Nephron (organoid): ENCODE data around the gene KRT32.

Experiments used
- H3K27ac Mint-ChIP-seq, 3 experiments: 2 replicates each; pipeline ENCODE4 v1.8.0; 2020; ENCODE audit warnings: mixed read lengths in 3 of 3, mild to moderate bottlenecking in 2 of 3, moderate library complexity in 1 of 3
- H3K27me3 Mint-ChIP-seq: 2 replicates; pipeline ENCODE4 v1.8.0; 2021; ENCODE audit warnings: low read depth, mild to moderate bottlenecking, moderate library complexity, mixed read lengths
- H3K36me3 Mint-ChIP-seq: 2 replicates; pipeline ENCODE4 v1.8.0; 2020; ENCODE audit warnings: low read depth, mixed read lengths
- H3K4me1 Mint-ChIP-seq: 2 replicates; pipeline ENCODE4 v1.8.0; 2020; ENCODE audit warnings: mixed read lengths
- H3K4me3 Mint-ChIP-seq, 3 experiments: 2 replicates each; pipeline ENCODE4 v1.8.0; 2020; ENCODE audit warnings: mild to moderate bottlenecking in 3 of 3, mixed read lengths in 3 of 3, moderate library complexity in 2 of 3
- H3K9me3 Mint-ChIP-seq: 2 replicates; pipeline ENCODE4 v1.8.0; 2020; ENCODE audit warnings: mixed read lengths
- TF ChIP-seq, protein P1 (sequence below), 3 experiments: fragments of 200-600 bp; sonication (generic); IDR thresholded peaks; one replicate each; pipeline ENCODE4 v1.5.0; 2021; ENCODE audit warnings: antibody characterized with exemption in 3 of 3; ENCODE audit not compliant: unreplicated experiment in 3 of 3

KRT32 gene

GRCh38 chr17:41455236-41455635 lies 11.9 kb downstream of the KRT32 start:
- peaks cover 8% of the 10 kb centered on the region for H3K27me3 Mint-ChIP-seq
- H3K27ac Mint-ChIP-seq: no peak overlapping the region
- no peaks in the 10 kb centered on the region for H3K36me3 Mint-ChIP-seq
- TF ChIP-seq, protein P1, sequence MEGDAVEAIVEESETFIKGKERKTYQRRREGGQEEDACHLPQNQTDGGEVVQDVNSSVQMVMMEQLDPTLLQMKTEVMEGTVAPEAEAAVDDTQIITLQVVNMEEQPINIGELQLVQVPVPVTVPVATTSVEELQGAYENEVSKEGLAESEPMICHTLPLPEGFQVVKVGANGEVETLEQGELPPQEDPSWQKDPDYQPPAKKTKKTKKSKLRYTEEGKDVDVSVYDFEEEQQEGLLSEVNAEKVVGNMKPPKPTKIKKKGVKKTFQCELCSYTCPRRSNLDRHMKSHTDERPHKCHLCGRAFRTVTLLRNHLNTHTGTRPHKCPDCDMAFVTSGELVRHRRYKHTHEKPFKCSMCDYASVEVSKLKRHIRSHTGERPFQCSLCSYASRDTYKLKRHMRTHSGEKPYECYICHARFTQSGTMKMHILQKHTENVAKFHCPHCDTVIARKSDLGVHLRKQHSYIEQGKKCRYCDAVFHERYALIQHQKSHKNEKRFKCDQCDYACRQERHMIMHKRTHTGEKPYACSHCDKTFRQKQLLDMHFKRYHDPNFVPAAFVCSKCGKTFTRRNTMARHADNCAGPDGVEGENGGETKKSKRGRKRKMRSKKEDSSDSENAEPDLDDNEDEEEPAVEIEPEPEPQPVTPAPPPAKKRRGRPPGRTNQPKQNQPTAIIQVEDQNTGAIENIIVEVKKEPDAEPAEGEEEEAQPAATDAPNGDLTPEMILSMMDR (IDR thresholded peaks at IDR 0.05; ENCODE audit: unreplicated experiment in 3 of 3): no peak
- no peak overlapping the region for H3K4me3 Mint-ChIP-seq
- H3K9me3 Mint-ChIP-seq: peaks cover 9% of the 10 kb centered on the region
- H3K4me1 Mint-ChIP-seq: no peaks in the 10 kb centered on the region

- Mint-ChIP-seq H3K27me3 (peaks cover 4% of the 10 kb centered on the region), H3K36me3 (no peaks in the 10 kb centered on the region), H3K4me3 (no peak overlapping the region), H3K9me3 (peaks cover 9% of the 10 kb centered on the region), H3K4me1 (no peaks in the 10 kb centered on the region), H3K27ac (no peak overlapping the region)
- TF ChIP-seq, protein P1 (IDR thresholded peaks at IDR 0.05; ENCODE audit: unreplicated experiment in 3 of 3): no peak
Observed at GRCh38 chr17:41453066-41453465, 14.1 kb downstream of the KRT32 start.

DNA sequence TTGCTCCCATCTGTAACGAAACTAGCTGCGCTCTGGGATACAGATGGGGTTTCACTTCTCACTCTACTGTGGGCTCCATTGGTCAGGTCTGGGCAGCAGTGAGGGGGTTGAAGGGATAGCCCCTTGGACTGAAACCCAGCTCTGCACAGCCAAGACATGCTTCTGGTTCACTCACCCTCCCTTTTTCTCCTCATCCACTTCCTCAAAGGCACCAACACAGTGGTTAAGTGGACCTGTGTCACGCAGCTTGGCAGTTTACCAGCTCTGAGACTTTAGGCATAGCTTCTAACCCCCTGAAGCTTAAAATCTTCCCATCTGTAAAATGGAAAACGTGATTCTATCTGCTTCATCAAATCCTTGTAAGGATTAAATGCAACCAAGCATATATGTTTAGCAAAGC lies 14.9 kb downstream of the KRT32 start:
- Mint-ChIP-seq H3K4me3 (no peak overlapping the region), H3K27me3 (peaks cover 5% of the 10 kb centered on the region), H3K9me3 (peaks cover 9% of the 10 kb centered on the region), H3K4me1 (no peaks in the 10 kb centered on the region), H3K36me3 (no peaks in the 10 kb centered on the region), H3K27ac (no peak overlapping the region)
- TF ChIP-seq, protein P1 (IDR thresholded peaks at IDR 0.05; ENCODE audit: unreplicated experiment in 3 of 3): no peak

GRCh38 chr17:41451154-41451728 lies 15.9 kb downstream of the KRT32 start:
- Mint-ChIP-seq H3K4me3 (no peak overlapping the region), H3K27ac (no peak overlapping the region), H3K27me3 (peaks cover 12% of the 10 kb centered on the region), H3K36me3 (no peaks in the 10 kb centered on the region), H3K9me3 (peaks cover 9% of the 10 kb centered on the region), H3K4me1 (no peaks in the 10 kb centered on the region)
- TF ChIP-seq, protein P1 (IDR thresholded peaks at IDR 0.05; ENCODE audit: unreplicated experiment in 3 of 3): no peak

DNA sequence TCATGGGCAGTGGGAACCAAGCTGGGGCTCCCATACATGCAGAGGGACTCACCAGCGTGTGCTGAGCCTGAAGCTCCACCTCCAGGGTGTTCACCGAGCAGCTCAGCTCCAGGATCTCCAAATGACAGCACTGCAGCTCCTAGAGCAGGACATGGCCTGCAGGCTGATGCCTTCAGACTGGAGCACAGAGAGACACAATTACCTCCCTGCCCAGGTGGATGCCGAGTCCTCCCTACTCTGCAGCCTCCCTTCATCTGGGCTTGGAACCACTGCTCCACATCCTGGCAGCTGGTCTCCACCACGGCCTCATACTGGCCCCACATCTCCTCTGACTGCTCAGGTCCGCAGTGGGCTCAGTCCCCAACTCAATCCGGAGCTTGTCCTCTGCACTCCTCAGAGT lies 18.2 kb downstream of the KRT32 start:
- Mint-ChIP-seq H3K4me1 (no peaks in the 10 kb centered on the region), H3K36me3 (no peaks in the 10 kb centered on the region), H3K27me3 (peaks cover 12% of the 10 kb centered on the region), H3K9me3 (peaks cover 9% of the 10 kb centered on the region), H3K4me3 (no peak overlapping the region), H3K27ac (no peak overlapping the region)
- TF ChIP-seq, protein P1 (IDR thresholded peaks at IDR 0.05; ENCODE audit: unreplicated experiment in 3 of 3): no peak

- H3K9me3 Mint-ChIP-seq: peaks cover 9% of the 10 kb centered on the region
- H3K4me1 Mint-ChIP-seq: no peaks in the 10 kb centered on the region
- H3K4me3 Mint-ChIP-seq: no peak overlapping the region
- TF ChIP-seq, protein P1 (IDR thresholded peaks at IDR 0.05; ENCODE audit: unreplicated experiment in 3 of 3): no peak
- peaks cover 12% of the 10 kb centered on the region for H3K27me3 Mint-ChIP-seq
- no peaks in the 10 kb centered on the region for H3K36me3 Mint-ChIP-seq
- H3K27ac Mint-ChIP-seq: no peak overlapping the region
Observed at GRCh38 chr17:41448506-41448905, 18.7 kb downstream of the KRT32 start.
